ENCODE measurements around the gene PRKN. TPM values are rescaled to one million over a fixed set of nuclear protein-coding genes. Genes with fewer than 3 reads are reported as not detected.

PRKN gene
- total RNA-seq, 3 donors from 2014 or later = 5.2 to 10.2 (median 8.1) TPM

GRCh38 chr6:161436106-161436876 is 1291.3 kb downstream of the PRKN start:
- DNase-seq (no peak), ATAC-seq (no peak)
- H3K36me3 ChIP-seq (ENCODE audit: low read depth) = no peaks in the 10 kb centered on the region
- H3K4me1 ChIP-seq (ENCODE audit: low read depth) = no peaks in the 10 kb centered on the region
- no peaks in the 10 kb centered on the region for H3K9me3 ChIP-seq
- intact Hi-C loops (cut with DNase I, micrococcal nuclease) = no loop called here
- H3K4me3 ChIP-seq = no peak overlapping the region
- TF ChIP-seq CTCF (IDR thresholded peaks at IDR 0.05) = no peak

GRCh38 chr6:161435748-161436070 is 1291.9 kb downstream of the PRKN start:
- intact Hi-C loops (cut with DNase I, micrococcal nuclease) = no loop called here
- H3K9me3 ChIP-seq = no peaks in the 10 kb centered on the region
- no peak for DNase-seq
- no peak overlapping the region for H3K4me3 ChIP-seq
- no peaks in the 10 kb centered on the region for H3K36me3 ChIP-seq (ENCODE audit: low read depth)
- no peak for ATAC-seq
- no peak for TF ChIP-seq CTCF (IDR thresholded peaks at IDR 0.05)
- H3K4me1 ChIP-seq (ENCODE audit: low read depth) = no peaks in the 10 kb centered on the region

- DNase-seq (no peak), ATAC-seq (peak; percentile 43)
- Histone ChIP-seq H3K36me3 (ENCODE audit: low read depth) (no peaks in the 10 kb centered on the region), H3K4me3 (no peak overlapping the region), H3K9me3 (no peaks in the 10 kb centered on the region), H3K4me1 (ENCODE audit: low read depth) (no peaks in the 10 kb centered on the region)
- no peak for TF ChIP-seq CTCF (IDR thresholded peaks at IDR 0.05)
- intact Hi-C loops (cut with DNase I, micrococcal nuclease) = no loop called here
Observed at GRCh38 chr6:161434921-161435747, 1292.4 kb downstream of the PRKN start.

- no peak for TF ChIP-seq CTCF (IDR thresholded peaks at IDR 0.05)
- intact Hi-C loops (cut with DNase I, micrococcal nuclease) = no loop called here
- ATAC-seq (no peak), DNase-seq (no peak)
- Histone ChIP-seq H3K9me3 (no peaks in the 10 kb centered on the region), H3K4me3 (no peak overlapping the region), H3K4me1 (ENCODE audit: low read depth) (no peaks in the 10 kb centered on the region), H3K36me3 (ENCODE audit: low read depth) (no peaks in the 10 kb centered on the region)
Observed at GRCh38 chr6:161434350-161434749, 1293.2 kb downstream of the PRKN start.

GRCh38 chr6:161432546-161432945 is 1295.0 kb downstream of the PRKN start:
- H3K4me1 ChIP-seq (ENCODE audit: low read depth) = no peaks in the 10 kb centered on the region
- no peak overlapping the region for H3K4me3 ChIP-seq
- ATAC-seq (no peak), DNase-seq (no peak)
- no peaks in the 10 kb centered on the region for H3K9me3 ChIP-seq
- intact Hi-C loops (cut with DNase I, micrococcal nuclease) = no loop called here
- TF ChIP-seq CTCF (IDR thresholded peaks at IDR 0.05) = no peak
- H3K36me3 ChIP-seq (ENCODE audit: low read depth) = no peaks in the 10 kb centered on the region
